T47D (cell line): Measurements from ENCODE around the gene HSD17B10.
"Not testable (repeated sequence)": the region's sequence is repeated elsewhere in the genome, so short reads cannot be mapped to it uniquely, and the experiment has no call there.

Source experiments
- DNase-seq, 2 experiments: peaks; one replicate each; pipeline versions ENCODE4 v3.0.0 to v3.0.0-alpha.2; 2011 to 2012; ENCODE audit warnings: low read depth in 1 of 2, low spot score in 1 of 2
- JUND ChIP-seq: IDR thresholded peaks from 2 replicates; pipeline ENCODE4 v1.6.1; 2012; ENCODE audit warnings: low read depth
- in situ Hi-C: cut with HindIII; loops from 2 replicates; pipeline ENCODE4 v1.10.0; 2016; ENCODE audit warnings: low sequenced_read_pairs, low pct_unique_long_range_greater_than_20kb

Gene HSD17B10

DNA sequence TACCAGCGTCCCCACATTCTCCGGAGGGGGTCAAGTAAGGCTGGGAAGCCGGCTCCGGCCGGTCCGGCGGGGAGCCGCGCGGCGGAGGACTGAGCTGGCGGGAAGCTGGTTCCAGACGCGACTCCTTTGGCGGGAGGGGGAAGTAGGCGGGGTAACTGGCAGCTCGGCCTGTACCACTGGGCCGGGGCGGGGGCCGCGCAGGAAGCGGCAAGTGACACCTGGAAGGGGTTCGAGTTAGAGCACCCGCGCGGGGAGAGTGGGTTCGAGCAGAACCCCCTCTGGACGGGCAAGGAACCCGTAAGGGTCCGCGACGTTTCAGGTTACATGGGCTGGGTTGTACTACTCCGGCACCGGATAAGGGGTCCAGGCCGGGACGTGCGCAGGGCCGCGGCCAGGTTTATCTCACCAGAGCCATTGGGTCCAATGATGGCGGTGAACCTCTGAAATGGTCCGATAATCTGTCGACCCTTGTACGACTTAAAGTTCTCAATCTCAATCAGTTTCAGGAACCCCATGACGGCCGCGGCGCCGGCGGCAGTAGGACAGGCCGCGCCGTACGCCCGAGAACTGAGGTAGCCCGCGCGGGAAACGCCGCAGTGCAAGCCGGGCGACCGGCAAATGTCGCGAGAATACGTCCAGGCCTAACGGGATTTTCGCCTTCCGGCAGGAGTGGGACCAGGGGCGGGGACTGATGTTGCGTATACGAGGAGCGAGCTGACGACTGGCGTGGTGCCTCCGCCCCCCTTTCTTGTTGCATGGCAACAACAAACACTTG, 11.9 kb downstream of the HSD17B10 start, which contains the start of gene SMC1A:
SMC1A (minus strand) TSS at position 569 of the 775 bp plus-strand sequence; CDS start at position 515, 54 bp downstream.
- peak; percentile 90 to 98 for DNase-seq
- TF ChIP-seq JUND: 0 out of 2 replicates have a peak, but pooled peaks have one; percentile 16
- in situ Hi-C loops: no loop called here

DNA sequence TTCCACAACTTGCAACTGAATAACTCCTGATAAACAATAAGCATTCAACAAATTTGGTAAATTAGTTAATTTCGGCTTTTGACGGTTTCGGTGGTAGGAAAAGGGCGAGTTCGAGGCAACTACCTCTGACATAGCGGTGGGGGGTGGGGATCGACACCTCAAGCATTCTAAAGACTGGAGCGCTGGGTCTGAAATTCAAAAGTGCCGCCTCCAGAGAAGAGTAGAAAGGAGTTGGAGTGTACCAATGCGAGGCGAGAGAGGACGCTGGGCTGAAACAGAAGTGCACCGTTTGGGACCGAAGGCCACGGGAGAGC, 12.4 kb downstream of the HSD17B10 start:
- DNase-seq: peak in 1 of 2 experiments; percentile 9
- no peak for TF ChIP-seq JUND
- in situ Hi-C loops: no loop called here

DNA sequence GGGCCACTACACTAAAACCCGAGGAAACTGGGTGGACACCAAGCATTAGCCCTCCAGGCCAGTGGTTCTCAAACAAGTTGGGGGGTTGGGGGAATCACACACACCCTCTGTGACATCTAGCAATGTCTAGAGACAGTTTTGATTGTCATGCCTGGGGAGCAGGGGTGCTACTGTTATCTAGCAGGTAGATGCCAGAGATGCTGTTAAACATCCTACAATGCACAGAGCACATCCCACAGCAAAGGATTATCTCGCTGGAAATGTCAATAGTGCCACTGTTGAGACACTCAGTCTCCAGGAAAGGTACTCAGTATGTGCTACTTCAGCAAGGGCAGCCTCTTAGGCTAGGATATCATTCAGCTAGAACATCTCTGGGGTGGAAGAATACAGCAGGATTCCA, 13.0 kb downstream of the HSD17B10 start:
- no peak for TF ChIP-seq JUND
- DNase-seq: no peak
- in situ Hi-C loops: no loop called here

DNA sequence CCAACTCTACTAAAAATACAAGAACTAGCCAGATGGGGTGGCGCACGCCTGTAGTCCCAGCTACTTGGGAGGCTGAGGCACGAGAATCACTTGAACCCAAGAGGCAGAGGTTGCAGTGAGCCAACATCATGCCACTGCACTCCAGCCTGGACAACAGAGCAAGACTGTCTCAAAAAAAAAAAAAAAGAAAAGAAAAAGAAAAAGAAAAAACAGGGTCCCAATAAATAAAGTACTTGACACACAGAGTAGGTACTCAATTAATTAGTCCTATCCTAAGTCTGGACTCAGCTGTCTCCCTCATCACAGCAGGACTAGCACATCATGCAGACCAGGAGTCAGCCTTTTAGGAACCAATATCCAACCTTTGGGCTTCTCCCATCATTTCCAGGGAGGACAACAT, 13.8 kb downstream of the HSD17B10 start:
- DNase-seq, in situ Hi-C loops: not testable (repeated sequence)

DNA sequence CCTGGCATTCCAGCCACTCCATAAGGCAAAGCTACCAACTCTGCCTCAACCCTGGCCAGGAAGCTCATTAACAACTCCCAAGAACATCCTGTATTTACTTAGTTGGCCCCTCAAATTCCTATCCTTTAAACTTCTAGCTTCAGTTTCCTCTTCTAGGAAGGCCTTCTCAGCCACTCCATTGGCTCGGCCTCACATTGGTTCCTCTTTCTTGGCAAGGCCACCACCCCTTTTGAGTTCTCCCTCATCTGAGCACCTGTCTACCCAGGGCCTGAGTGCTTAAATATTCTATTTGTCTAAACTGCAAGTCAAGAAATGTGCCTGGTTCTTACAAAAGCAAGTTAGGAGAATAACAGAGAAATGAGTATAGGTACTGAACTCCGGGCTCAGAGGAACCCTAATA, 21.7 kb downstream of the HSD17B10 start:
- in situ Hi-C loops: no loop called here
- DNase-seq: no peak
- no peak for TF ChIP-seq JUND

DNA sequence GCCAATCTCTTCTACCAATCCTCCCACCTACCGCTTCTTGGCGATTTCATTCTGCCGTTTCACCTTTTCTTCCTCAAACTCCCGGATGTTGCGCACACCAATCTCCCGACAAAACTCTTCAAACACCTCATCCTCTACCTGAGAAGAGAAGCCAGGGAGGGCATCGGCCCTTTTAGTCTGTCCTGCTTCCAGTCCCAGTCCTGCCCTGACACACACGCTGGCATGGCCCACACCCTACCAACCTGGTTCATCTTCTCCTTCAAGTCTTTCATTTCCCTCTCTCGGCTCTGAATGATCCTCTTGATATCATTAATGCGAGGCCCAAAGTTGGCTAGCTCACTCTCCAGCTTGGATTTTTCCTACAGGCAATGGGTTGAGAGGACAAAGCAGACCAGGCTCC, 30.6 kb downstream of the HSD17B10 start:
- in situ Hi-C loops: no loop called here
- DNase-seq: no peak
- no peak for TF ChIP-seq JUND

DNA sequence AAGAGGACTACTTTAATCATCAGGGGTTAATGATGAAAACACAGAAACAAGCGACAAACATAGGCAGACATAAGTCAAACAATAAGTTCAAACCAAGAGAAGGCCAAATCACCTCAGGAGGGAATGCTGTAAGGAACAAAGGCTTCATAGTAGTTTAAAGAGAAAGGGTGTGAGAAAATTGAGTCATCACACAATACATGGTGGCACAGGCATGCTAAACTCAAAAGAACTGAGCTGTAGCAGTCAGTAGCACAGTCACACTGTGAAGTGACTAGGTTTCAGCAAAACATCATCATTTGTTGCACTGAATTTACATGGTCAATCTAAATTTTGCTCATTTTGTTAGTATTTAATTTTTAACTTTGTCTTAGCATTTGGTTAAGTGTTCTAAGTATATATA, 36.0 kb downstream of the HSD17B10 start:
- no peak for TF ChIP-seq JUND
- DNase-seq: no peak
- in situ Hi-C loops: no loop called here

DNA sequence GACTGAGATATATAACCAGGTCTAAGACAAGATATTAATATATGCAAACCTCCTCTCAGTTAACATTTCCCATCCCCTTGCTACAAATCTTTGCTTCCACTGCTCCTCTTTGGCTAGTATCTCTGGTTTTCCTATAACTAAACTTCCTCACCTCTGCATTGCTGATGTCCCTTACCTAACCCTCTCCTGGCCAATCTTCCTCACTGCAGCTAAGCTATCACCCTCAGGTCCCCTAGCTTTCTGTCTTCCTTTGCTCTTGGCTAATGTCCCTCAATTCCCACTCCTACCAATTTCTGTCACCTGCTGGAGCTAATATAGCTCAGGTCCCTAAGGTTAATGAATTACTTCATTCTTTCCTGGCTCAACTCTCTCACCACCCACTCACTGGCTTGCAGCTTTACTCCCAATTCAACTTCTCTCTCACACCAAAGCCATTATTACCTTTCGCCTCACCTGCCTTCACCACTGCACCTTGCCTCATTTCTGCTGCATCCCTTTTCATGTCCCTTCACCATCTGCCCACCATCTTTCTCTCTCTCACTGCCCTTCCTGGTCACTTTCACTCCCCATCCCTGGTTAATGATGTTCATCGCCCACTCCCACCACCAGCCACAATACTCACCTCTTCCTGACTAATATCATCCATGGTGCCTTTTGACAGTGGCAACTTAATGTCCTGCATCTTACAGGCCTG, 38.4 kb downstream of the HSD17B10 start:
- no peak for DNase-seq
- in situ Hi-C loops: no loop called here
- no peak for TF ChIP-seq JUND

DNA sequence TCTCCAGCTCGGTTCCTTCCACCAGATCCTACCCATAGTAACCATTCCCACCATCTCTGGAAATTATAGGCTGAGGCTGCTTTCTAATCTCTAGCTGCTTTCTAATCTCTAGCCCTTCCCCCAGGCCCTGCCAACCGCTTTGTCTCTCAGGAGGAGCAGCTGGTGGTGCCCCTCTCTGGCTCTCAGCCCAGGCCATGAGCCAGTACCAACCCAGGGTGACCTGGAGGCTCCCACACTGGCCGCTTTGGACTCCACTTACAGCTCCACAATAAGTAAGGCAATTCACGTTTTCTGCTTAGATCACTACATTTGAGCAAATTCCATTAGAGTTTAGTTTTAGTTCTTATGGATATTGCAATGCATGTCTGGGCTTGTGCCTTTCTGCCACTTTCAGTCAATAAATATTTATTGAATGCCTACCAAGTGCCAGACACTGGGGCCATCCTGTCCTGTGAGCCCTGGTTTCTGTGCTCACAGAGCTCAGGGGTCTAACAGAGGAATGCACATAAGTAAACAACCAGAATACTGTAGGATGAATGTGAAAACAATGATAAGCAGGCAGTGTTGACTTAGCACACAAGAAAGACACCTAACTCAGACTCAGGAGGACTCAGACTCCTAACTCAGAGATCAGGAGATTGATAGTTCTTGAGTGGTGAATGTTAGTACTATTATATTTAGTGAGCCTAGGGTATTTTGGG, 50.6 kb downstream of the HSD17B10 start:
- DNase-seq: peak in 1 of 2 experiments; percentile 13
- in situ Hi-C loops: no loop called here
- TF ChIP-seq JUND: no peak
